GM19452 (cell line): ENCODE measurements around the gene CABP1.
A peak's percentile ranks its signal among the peaks of the same experiment; 100 is the strongest.

ENCODE experiments used
- ATAC-seq: cut with Tn5 transposase; IDR thresholded peaks from one replicate; pipeline ENCODE4 v1.9.1; 2021; ENCODE audit not compliant: unreplicated experiment

CABP1 gene

DNA sequence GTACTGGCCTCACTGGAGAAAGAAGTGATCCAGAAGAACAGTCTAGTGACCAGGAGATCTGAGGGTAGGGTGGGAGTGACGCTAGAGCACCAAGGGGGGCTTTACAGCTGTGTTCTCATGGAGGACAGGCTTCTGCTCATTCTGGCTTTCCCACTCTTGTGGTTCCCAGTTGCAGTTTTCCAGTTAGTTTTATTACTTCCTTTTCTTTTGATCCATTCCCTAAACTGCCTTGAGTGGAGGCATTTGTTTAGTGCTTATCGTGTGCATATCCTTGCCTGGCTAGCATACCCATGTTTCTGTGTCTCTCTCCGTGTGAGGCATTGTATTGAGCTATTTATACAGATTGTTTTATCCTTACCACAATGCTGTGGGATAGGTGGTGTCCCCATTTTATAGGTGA is 50.6 kb downstream of the CABP1 start:
- ATAC-seq = no peak

DNA sequence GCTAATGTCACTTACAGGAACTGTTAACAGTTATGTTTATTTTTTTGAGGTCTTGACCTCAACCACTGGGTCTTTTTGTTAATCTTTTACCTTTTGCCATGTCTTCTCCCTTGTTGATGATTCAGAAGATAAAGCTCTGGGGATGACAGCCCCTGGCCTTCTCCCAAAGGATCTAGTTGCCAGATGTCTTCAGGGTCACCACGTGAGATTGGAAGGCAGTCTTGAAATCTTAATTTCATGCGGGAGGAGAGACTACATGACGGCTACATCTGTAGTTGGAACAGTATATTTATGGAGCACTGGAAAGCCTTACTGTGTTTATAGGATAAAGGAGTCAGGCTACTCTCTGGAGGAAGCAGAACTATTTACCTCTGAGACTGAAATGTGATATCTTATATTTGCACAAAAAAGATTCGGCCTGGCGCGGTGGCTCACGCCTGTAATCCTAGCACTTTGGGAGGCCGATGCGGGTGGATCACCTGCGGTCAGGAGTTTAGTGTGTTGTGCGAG is 52.2 kb downstream of the CABP1 start:
- no peak for ATAC-seq

DNA sequence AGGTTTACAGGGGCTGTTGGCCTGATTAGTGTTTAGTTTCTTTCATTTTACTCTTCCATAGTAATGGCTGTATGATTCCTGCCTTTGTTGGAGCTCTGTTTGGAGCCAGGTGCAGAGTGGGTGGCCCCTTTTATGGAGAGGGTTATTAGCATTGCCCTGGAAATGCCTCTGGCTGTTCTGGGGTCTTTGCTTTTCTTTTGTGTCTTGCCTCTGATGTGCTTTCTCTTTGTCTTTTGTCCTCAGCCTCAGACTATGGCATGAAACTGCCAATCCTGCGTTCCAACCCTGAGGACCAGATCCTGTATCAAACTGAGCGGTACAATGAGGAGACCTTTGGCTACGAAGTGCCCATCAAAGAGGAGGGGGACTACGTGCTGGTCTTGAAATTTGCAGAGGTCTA is 53.4 kb downstream of the CABP1 start:
- ATAC-seq = no peak

DNA sequence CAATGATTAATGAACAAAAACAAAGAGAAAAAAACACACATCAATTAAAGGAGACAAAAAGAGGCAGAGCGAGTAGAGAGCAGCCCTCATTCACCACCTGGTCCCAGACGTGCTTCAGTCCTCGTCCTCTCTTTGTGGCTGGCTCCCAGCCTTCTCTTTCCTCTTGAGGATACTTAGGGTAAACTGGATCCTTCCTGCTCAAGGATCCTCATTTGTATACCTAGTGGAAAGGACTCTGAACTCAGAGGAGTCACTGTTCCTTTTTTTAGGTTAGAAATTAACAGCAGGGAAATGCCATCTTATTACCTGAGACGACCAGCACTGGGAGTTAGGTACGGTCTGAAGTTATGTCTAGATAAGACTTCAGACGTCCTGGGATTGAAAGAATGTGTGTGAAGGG is 56.2 kb downstream of the CABP1 start:
- ATAC-seq = no peak

DNA sequence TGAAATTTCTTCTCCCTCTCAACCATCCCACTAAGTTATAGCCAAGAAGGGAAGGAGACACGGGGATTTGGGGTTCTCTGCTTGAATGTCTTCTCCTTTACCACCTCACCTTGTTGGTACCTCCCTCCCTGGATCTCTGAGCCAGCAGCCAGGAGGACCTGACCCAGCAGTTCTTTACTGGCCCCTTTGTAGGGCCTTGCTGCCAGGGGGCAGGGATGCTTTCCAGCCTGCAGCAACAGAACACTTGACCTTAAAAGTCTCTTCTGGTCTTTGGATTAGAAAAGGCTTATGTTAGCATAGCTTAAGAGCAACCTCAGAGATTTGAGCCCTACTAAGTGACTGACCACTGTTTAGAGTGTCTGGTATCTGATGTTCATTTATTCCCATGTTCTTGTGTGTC is 56.9 kb downstream of the CABP1 start:
- ATAC-seq = no peak

DNA sequence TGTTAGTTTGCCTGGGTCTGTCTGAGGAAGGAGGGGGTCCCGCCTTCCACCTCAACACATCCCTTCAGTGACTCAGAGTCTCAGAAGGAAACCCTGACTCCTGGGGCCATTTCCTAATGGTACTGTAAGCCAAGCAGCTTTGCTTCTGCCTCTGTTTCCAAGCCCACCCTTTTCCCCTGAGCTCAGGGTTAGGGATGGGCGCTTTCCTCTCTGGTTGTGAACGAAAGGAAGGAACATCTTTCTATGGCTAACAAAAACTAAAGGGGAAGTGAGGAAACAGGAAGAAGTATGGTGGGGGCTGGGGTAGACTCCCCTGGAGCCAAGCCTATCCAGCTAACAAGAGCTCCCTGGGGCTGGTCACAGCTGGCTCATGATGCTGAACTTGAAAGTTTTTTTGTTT is 58.2 kb downstream of the CABP1 start:
- no peak for ATAC-seq

DNA sequence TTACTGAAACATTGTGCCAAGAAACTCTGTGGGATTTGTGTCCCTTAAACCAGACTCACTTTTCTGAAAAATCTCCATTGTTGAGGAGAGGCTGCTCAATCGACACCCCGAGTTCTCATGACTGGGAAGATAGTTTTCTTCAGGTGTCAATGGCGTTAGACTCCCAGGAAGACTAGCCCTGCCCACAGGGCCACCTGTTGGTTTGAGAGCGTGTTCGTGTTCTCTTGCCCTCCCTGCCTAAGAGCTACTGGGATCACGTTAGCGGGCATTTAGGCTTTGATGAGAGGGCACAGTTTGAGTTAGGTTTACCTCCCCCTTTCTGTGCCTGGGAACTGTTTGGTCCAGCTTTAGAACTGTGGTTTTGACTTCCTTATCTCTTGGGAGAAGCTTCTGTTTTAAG is 59.1 kb downstream of the CABP1 start:
- ATAC-seq = no peak

DNA sequence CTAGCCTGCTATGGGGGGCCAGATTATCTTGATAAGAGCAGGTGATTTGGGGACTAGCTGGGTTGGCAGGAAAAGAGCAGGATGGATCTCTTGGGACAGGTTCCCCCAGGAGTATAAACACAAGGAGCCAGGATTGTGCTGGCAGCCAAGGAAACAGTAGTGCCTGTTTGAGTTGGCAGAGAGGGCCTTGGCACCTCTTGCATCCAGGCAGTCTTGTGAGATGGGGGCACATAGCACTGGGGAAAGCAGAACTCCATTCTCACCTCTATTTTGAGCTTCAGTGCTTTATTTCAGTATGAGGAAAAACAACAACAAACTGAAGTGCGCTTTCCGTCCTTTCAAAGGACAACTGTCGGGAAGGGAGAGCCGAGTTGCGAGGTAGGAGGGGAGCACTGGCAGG is 60.5 kb downstream of the CABP1 start:
- no peak for ATAC-seq

DNA sequence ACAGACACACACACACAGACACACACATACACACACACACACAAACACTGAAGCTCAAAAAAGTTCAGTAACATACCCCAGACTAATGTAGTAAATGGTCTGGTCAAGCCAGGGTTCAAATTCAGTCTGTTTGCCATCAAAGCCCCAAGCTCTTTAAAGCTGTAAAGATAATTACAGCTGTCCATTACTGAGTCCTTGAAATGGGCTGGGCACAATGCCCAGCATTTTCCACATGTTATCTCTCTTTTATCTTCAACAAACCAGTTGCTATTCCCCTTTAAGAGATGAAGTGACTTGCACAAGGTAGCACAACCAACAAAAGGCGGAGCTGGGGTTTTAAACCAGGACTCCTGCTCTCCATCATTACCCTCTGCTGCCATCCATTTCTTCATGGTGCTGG is 62.2 kb downstream of the CABP1 start:
- ATAC-seq = no peak

DNA sequence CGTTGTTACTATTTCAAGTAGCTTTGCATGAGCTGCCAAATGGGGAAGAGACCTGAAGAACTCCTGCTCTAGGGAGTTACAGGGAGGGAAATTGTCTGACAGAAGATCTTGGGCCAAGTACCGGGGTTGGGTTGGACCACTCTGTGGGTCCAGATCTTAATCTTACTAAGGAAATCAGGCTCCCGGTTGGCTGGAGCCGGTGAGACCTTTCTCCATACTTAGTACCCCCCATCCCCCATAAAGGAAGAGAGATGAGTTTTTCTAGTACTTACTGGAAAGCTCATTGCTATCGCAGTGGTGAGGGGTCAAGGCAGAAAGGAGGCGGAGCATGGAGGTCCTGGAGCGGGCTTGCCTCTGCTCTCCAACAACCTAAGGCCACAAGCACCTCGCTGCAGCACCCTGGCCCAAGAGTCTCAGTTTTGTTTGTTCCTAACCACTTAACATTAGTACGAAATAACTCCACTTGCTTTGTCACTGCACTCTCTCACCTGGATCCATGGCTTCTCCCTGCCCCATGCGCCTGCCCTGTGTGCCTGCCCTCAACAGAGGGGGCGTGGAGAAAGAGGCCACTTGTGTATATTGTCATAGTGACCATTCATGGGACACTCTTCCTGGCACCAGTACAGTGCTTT is 63.0 kb downstream of the CABP1 start:
- no peak for ATAC-seq

DNA sequence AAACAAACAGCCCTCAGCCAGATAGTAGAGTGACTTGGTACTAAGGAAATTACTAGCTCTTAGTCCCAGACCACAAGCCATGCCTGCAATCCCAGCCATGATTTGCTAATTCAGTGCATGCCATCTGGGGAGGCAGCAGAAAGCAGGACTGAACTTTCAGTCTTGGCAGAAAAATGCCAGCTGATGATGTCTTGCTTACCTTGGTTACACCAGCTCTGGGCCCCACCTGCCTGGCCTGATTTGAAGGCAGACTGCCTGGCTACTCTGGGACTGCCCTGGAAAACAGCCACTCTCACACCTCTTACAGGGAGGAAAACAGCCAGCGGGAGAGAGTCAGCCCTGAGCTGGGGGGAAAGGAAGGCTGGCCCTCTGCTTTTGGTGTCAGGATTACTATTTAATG is 65.2 kb downstream of the CABP1 start:
- no peak for ATAC-seq

DNA sequence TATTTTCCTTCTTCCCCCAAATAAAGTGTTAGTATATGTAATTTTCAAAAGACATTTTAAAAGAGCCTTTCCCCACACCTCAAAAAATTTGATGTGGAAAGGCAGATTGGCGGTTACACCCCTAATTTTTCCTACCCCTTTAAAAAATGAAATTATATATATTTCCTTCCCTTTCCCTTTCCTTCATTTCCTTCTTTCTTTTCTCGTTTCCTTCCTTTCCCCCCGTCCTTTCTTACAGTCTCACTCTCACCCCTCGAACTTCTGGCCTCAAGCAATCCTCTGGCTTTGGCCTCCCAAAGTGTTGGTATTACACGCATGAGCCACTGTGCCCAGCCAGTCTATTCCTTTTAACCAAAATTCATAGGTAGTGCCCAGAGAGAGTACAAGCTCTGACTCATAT is 65.6 kb downstream of the CABP1 start:
- no peak for ATAC-seq

DNA sequence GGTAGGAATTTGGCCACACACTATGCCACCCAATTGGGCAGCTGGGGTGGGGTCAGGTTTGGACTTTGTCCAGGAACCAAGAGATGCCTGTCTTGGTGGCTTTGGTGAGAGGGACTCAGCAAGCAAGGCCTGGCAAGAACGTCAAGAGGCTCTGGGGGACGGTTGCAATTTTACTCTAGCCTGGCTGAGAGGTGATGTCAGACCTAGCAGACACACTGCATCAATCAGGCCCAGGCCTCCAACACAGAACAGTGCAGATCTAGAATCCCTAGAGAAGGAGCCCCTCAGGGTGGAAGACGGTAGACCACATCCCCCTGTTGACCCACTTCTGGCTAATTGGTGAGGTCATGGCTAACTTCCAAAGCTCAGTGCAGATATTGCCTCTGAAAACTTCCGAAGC is 68.2 kb downstream of the CABP1 start:
- no peak for ATAC-seq

DNA sequence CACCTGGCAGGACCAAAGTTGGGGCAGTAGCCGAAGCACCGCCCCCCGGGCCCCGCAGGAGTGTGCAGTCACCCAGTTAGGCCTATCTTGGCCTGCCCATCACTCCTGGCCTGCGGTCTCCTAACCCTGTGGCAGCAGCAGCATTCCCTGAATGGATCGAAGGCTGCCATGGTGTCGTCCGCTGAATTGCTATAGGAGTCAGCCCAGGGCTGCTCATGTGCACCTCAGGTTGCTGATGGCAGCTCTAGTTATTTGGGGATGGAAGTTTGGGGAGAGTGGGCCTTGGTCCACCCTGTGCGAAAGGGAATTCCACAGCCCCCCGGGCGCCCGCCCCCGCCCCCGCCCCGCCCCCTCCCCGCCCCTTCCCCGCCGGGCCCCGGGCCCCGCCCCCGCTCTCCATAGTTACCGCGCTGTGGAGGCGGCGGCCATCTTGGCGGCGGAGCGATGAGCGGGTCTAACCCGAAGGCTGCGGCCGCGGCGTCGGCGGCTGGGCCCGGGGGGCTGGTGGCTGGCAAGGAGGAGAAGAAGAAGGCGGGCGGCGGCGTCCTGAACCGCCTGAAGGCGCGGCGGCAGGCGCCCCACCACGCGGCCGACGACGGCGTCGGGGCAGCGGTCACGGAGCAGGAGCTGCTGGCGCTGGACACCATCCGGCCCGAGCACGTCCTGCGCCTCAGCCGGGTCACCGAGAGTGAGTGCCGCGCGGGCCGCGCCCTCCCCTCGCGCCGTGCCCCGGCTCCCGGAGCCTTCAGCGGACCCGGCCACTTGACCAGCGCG is 69.8 kb downstream of the CABP1 start, which contains the start of gene UNC119B:
TSS of gene UNC119B (plus strand) at position 428 of the 774 bp plus-strand sequence. CDS start at position 445, 17 bp downstream.
- ATAC-seq = peak; percentile 57

DNA sequence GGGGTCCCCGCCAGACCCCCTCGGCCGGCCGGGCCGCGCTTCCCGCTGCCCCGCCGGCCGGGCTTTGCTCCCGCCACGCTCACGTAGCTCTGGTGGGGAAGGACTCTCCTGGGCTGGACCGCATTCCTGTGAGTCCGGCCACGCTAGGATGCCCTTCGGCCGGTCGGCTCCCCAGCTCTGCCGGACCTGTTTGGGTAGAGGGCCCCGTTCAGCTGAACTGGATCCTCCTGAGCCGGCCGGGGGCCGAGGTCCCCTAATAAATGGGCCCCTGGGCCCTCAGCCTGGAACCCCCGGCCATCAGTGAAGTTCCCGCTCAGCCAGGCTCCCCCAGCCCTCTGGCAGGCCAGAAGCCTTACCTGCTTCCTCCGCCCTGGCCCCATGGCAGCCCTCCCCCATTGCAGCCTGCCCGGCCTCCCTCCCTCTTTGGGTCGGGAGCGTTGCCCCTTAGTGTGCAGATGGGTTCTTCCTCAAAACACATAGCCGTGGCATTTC is 70.4 kb downstream of the CABP1 start:
- ATAC-seq = no peak

DNA sequence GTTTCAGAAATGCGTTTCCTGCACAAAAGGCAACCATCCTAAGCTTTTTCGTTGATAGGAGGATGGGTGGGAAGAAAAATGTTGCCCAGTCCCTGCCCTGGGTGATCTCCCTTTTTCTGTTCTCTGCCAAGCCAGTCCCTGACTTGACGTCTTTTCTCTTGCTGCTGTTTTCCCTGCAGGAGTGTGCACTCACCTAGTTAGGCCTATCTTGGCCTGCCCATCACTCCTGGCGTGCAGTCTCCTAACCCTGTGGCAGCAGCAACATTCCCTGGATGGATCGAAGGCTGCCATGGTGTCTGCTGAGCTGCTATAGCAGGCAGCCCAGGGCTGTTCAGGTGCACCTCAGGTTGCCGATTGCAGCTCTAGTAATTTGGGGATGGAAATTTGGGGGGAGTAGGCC is 71.0 kb downstream of the CABP1 start:
- ATAC-seq = no peak

DNA sequence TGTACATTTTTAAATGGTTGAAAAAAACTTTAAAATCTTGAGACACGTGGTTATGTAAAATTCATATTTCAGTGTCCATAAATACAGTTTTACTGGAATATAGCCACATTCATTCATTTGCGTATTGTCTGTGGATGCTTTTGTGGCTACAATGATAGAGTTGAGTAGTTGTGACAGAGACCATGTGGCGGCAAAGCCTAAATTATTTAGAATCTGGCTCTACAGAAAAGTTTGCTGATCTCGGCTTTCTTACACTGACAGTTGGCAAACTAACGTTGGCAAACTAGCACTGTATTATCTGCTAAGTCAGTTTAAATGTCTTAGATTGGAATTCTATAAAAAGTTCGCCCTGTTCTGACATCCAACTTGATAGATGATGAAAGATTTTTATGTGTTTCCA is 72.2 kb downstream of the CABP1 start:
- no peak for ATAC-seq

DNA sequence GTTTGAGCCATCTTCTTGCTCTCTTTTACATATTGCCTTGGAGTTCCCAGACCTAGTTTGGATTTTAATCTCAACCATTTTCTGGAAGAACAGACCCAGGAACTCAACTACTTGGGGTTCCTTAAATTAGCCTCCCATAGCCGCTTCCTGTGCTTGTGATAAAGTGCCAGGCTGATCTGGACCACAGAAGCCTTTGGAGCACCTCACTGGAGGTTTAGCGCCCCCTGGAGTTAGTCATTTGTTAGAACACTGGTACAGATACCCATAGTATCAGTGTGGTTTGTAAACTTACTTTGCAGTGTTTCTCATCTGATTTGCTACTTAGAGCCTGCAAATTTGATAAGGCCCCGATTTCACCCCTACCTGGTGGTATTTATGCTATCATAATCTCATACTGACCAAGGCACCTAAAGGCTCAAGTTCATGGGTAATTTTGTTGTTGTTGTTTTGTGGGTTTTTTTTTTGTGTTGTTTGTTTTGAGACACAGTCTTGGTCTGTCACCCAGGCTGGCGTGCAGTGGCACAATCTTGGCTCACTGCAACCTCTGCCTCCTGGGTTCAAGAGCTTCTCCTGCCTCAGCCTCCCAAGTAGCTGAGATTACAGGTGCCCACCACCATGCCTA is 73.5 kb downstream of the CABP1 start:
- no peak for ATAC-seq
